Measurements from ENCODE around the gene MCEMP1.
A peak's percentile ranks its signal among the peaks of the same experiment; 100 is the strongest.

Gene MCEMP1

DNA sequence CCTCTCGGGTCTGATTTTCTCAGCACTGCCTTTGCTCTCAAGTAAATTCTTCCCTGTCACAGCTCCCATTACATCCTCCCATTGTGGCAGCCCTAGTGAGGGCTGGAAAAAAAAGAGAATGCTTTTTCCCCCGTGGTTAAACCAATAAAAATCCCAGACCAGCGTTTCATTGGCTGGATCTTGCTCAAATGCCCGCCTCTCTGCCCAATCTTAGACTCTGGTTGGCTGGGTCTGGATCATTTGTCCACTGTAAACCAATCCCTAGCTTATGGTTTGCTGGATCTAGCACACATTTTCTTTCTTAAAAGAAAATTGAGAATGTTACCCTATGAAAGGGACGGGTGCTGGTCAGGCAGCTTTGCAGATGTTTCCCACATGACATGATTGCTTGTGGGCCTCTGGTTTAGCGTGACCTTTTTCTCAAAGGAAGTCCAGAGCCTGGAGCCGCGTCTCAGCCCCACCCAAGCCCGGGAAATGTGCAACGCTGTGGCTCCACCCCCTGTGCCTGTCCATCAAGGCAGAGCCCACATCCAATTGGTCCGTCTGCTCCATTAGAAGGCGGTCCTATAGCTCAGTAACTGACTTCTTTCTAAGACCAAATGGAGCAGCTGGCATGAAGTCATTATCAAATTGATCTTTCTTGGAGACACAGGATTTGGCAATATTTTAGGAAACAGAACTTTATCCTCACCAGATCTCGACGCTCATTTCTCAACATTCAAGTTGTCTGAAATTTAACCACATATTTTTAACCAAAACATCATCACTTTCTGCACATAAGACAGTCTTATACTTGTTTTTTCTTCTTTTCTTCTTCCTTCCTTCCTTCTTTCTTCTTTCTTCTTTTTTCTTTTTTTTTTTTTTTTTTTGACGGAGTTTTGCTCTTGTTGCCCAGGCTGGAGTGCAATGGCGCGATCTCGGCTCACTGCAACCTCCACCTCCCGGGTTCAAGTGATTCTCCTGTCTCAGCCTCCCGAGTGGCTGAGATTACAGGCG is 2.6 kb upstream of the MCEMP1 start:
- peak; percentile 31 for DNase-seq

GRCh38 chr19:7676376-7676775 is 514 bp upstream of the MCEMP1 start:
- no peak for DNase-seq

GRCh38 chr19:7677669-7678311 is 900 bp downstream of the MCEMP1 start:
- DNase-seq = no peak

GRCh38 chr19:7678971-7679751 is 2.3 kb downstream of the MCEMP1 start:
- peak; percentile 77 for DNase-seq

DNA sequence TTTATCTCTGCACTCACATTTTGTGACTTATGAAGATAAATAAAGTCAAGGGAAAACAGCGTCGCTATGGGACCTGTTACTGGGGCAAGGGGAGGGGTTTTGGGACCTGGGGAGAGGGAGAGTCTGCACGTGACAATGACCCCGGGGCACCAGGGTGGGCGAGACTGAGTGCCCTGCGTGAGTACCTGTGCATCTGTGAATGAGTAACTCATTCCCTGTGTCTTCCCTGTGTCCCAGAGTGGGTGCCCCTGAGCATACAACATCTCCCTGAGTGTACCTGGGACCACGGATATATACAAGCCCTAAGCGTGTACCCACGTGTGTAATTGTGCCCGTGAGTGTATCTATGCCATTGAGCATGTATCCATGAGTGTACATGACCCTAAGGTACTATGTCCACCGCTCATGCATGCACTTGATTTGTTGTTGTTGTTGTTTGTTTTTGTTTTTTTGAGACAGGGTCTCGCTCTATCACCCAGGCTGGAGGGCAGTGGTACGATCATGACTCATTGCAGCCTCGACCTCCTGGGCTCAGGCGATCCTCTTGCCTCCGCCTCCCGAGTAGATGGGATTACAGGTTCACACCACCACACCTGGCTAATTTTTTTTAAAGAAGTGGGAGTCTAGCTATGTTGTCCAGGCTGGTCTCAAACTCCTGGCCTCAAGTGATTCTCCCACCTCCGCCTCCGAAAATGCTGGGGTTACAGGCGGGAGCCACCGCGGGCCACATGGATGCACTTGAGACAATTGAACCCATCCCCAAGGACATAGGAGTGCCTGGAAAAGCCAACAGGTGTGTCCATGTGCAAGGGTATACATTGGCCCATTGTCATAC is 3.1 kb downstream of the MCEMP1 start:
- no peak for DNase-seq

DNA sequence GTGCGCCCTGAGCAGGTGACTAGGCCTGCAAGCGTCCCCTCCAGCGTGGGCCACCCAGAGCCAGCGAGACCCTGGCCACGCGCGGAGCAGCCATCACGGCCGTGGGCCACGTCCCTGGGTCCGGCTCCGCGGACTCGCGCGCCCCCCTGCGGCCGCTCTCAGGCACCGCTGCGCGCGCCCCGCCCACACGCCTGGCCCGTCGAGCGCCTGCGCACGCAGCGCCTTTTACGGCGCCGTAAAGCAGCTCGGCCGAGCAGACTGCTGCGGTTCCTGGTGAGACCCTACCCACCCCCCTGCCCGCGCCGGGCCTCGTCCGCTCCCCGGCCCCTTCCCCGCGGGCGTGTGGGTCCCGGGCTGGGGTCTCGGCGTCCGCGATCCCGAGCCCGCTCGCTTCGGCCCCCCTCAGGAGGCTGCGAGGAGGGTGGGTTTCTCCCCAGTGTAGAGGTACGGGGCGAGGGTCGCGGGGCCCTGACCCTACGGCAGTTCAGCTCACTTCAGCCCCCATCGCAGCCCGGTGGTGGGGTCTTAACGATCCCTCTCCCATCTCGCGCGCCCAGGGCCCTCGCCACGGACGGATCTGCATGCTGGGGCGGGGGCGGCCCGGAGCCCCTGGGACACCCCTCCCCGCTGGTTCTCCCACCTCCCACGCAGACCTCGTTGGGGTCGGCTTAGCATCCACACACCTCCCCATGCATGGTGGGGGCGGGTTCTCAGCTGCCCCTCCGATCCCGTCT is 3.9 kb downstream of the MCEMP1 start, which contains the start of gene TRAPPC5:
TRAPPC5 (plus strand) TSS at position 228 of the 734 bp plus-strand sequence. CDS start 1,421 bp downstream, outside the sequence.
- peak; percentile 87 for DNase-seq

- DNase-seq = peak; percentile 88
Measured at GRCh38 chr19:7681340-7682174, 4.7 kb downstream of the MCEMP1 start.

DNA sequence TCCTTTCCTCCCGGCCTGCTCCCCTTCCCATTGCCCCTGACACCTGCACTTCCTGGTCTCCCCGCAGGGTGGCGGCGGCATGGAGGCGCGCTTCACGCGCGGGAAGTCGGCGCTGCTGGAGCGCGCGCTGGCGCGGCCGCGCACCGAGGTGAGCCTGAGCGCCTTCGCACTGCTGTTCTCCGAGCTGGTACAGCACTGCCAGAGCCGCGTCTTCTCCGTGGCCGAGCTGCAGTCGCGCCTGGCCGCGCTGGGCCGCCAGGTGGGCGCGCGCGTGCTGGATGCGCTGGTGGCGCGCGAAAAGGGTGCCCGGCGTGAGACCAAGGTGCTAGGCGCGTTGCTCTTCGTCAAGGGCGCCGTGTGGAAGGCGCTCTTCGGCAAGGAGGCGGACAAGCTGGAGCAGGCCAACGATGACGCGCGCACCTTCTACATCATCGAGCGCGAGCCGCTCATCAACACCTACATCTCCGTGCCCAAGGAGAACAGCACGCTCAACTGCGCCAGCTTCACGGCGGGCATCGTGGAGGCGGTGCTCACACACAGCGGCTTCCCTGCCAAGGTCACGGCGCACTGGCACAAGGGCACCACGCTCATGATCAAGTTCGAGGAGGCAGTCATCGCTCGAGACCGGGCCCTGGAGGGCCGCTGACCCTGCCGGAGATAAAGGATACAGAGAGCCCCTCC is 5.4 kb downstream of the MCEMP1 start:
- no peak for DNase-seq

DNA sequence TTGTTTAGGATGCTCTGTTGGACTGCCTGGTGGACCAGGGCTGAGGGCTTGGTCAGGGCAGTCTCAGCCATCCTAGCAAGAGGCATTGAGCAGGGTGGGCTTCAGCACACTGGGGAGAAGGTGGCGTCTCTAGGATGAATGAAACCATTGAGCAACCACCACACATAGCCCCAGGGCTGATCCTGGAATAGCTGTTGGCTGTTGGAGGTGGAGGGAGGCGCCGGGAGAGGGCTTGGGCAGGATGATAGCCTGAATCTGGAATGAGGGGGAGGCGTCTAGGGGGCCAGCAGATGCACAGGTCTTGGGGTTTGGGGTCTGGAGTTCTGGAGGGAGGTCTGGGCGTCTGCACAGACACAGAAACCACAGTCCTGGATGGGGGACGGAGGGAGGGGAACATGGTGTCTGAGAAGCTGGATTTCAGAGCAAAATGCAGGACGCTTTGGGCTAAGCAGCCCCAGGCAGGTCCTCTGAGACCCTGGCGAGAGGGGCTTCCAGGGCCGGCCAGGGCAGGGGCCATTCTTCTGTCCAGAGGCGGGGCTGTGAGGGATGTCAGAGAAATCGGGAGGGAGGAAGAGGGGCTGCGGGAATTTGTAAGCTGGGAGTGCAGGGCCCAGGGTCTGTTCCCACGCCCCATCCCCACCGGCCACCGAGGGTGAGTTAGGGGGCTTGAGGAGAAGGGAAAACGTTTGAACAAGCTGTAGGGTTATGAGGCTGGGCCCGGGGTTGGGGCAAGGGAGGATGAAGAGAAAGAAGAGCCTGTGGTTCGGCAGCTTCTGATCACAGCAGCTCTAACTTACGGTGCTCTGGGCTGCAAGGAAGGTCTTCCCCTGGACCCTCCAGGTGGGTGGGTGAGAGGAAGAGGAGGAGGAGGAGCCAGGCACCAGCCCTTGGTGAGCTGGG is 8.9 kb downstream of the MCEMP1 start:
- DNase-seq = no peak

DNA sequence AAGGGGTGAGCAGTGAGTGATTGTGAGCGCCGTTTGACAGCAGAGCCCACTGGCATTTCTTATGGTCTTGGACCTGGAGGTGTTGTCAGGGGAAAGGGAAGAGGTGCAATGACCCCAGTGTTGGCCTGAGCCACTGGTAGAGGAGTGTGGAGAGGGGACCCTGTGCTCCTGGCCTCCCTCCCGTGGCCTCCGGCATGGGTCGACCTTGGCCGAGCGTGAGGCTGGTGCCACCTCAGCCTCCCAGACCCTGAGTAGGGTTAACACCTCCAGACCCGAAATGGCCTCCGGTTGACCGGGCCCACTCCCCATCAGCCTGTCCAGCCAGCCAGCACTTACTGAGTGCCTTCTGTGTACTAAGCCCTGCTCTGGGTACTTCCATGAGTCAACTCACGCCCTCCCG is 10.3 kb downstream of the MCEMP1 start:
- DNase-seq = no peak

GRCh38 chr19:7689165-7689564 is 12.3 kb downstream of the MCEMP1 start:
- DNase-seq = no peak

GRCh38 chr19:7690779-7691258 is 13.9 kb downstream of the MCEMP1 start:
- no peak for DNase-seq

- no peak for DNase-seq
Measured at GRCh38 chr19:7691497-7691896, 14.6 kb downstream of the MCEMP1 start.

- DNase-seq = no peak
Measured at GRCh38 chr19:7692417-7693088, 15.7 kb downstream of the MCEMP1 start.

GRCh38 chr19:7694499-7694898 is 17.6 kb downstream of the MCEMP1 start:
- DNase-seq = no peak

DNA sequence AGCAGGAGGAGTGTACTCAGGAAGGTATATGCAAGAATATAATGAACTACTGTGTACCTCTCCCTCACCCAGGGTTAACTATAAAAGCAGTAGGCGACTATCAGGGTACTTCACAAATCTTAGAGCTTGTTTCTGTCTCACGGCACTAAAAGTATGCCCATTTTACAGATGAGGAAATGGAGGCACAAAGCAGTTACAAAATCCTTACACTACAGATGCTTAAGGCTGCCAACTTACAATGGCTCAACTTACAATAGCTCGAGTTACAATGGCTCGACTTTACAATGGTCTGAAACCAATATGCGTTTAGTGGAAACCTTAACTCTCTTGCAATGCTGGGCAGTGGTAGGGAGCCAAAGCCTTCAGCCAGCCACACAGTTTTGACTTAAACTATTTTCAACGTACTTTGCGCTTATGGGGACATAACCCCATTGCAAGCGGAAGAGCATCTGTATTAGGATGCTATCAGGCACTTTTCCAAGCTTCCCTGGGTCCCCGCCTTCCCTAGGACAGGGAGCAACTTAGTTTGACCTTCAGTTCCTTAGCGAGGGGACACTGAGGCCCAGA is 20.9 kb downstream of the MCEMP1 start:
- DNase-seq = no peak

DNA sequence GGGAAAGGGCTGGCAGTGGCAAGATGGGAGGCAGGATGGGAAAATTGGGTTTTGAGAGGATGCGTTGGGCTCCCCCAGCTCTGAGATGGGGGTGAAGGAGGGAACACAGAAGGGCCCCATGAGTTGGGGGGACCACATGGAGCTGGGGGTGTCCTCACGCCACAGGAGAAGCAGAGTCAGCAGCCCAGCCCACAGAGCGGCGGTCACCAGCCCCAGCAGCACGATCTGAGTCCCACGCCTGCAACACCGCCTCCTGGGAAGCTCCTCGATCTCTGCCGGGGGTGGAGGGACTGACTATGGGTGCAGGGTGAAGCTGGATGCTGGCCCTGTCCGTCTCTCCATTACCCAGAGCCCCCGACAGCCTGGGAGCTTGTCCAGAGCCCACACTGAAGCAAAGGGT is 21.7 kb downstream of the MCEMP1 start:
- no peak for DNase-seq

- DNase-seq = no peak
Measured at GRCh38 chr19:7699003-7699402, 22.1 kb downstream of the MCEMP1 start.
